Gastroesophageal sphincter (tissue), 3 donors: ENCODE measurements around the gene CRYBB2.
"Not testable (repeated sequence)": the region's sequence is repeated elsewhere in the genome, so short reads cannot be mapped to it uniquely, and the experiment has no call there.

Source experiments
- CTCF ChIP-seq, 4 experiments: fragments of 200-600 bp in 2 of 4; fragments of 450-650 bp in 2 of 4; sonication (generic) in 1 of 4; IDR thresholded peaks; one replicate each; pipeline ENCODE4 v1.5.1; 2017 to 2019; ENCODE audit warnings: antibody characterized with exemption in 4 of 4, mild to moderate bottlenecking in 2 of 4, moderate library complexity in 2 of 4
- EP300 ChIP-seq: sonication (generic); formaldehyde crosslinking; IDR thresholded peaks from one replicate; pipeline ENCODE4 v1.6.1; 2017; ENCODE audit warnings: antibody characterized with exemption, mild to moderate bottlenecking
- POLR2A ChIP-seq, 2 donors: fragments of 450-650 bp; IDR thresholded peaks; one replicate each; pipeline ENCODE4 v1.6.1; 2017; ENCODE audit warnings: antibody characterized with exemption in 2 of 2, mild to moderate bottlenecking in 2 of 2, moderate library complexity in 1 of 2

DNA sequence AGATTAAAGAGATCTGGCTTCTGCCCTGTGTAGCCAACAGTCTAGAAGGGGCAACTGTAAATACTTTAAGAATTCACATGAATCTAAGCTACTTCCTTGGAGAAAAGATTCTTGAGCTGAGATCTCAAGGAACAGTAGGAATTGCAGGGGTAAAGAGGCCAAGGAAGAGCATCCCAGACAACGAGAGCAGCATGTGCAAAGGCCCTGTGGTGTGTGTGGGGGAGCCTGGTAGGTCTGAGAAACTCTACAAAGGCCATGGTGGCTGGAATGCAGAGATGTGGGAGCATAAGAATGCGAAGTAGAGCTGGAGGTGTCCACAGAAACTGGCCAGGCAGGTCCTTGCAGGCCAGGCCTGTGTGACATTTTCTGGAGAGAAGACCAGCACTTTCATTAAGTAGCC is 11.3 kb downstream of the CRYBB2 start:
- not testable (repeated sequence) for TF ChIP-seq EP300; POLR2A (IDR thresholded peaks at IDR 0.05); CTCF (IDR thresholded peaks at IDR 0.05)
